OCI-LY7 (cell line): ENCODE measurements around the gene MRPL18.

Source experiments
- EZH2phosphoT487 ChIP-seq: fragments of 200-600 bp; sonication (generic); IDR thresholded peaks from 2 replicates; pipeline ENCODE4 v1.6.1; 2018; ENCODE audit warnings: low read depth, borderline replicate concordance, mild to moderate bottlenecking, mixed run types, antibody characterized with exemption, low read length, moderate library complexity, mixed read lengths
- TF ChIP-seq, protein P1 (sequence below): fragments of 200-600 bp; sonication (generic); conservative IDR thresholded peaks from 2 replicates; pipeline ENCODE4 v1.5.1; 2014; ENCODE audit warnings: mild to moderate bottlenecking, antibody characterized with exemption, low read length, moderate library complexity, mixed read lengths

DNA sequence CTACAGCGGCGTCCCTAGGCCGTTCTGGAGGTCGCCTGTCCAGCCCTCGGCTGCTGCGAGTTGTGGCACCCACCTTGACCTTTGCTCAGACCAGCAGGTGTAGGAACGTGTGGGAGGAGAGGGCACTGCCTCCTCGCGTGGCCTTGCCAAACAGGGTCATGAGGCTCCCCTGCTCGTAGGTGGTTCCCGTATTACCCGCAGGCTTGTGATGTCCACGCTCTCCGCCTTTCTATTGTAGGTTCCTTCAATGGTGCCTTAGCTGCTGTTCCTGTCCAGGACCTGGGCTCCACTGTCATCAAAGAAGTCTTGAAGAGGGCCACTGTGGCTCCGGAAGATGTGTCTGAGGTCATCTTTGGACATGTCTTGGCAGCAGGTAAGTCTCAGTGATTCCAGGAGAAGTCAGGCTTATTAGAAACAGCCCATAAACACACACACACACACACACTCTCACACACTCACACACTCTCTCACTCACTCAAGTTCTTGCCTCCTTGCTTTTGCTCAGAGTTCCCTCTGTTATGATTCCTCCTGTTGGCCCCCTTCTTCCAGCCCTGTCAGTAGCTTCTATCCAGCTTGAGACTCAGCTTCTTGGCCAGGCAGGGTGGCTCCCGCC lies 27.5 kb upstream of the MRPL18 start:
- TF ChIP-seq, protein P1, sequence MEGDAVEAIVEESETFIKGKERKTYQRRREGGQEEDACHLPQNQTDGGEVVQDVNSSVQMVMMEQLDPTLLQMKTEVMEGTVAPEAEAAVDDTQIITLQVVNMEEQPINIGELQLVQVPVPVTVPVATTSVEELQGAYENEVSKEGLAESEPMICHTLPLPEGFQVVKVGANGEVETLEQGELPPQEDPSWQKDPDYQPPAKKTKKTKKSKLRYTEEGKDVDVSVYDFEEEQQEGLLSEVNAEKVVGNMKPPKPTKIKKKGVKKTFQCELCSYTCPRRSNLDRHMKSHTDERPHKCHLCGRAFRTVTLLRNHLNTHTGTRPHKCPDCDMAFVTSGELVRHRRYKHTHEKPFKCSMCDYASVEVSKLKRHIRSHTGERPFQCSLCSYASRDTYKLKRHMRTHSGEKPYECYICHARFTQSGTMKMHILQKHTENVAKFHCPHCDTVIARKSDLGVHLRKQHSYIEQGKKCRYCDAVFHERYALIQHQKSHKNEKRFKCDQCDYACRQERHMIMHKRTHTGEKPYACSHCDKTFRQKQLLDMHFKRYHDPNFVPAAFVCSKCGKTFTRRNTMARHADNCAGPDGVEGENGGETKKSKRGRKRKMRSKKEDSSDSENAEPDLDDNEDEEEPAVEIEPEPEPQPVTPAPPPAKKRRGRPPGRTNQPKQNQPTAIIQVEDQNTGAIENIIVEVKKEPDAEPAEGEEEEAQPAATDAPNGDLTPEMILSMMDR, result no peak
- TF ChIP-seq EZH2phosphoT487, result no peak
